NCI-H510A (cell line): Measurements from ENCODE around the gene RGS7.
A peak's percentile ranks its signal among the peaks of the same experiment; 100 is the strongest.
"Not testable (repeated sequence)": the region's sequence is repeated elsewhere in the genome, so short reads cannot be mapped to it uniquely, and the experiment has no call there.

Source experiments
- DNase-seq: peaks from one replicate; lab custom pipeline; 2025; lab: John Stamatoyannopoulos, UW

RGS7 gene

DNA sequence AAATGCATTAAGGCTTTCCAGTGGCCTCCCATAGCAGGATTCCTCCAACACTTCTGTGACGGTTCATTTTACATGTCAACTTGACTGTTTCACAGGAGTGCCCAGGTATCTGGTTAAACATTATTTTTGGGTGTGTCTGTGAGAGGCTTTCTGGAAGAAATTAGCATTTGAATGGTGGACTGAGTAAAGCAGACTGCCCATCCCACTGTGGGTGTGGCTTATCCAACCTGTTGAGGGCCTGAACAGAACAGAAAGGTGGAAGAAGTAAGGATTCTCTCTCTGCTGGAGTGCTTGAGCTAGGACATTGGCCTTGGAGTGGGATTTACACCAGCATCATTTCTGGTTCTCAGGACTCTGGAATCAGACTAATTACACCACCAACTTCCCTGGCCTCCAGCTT, 85.6 kb downstream of the RGS7 start:
- no peak for DNase-seq

DNA sequence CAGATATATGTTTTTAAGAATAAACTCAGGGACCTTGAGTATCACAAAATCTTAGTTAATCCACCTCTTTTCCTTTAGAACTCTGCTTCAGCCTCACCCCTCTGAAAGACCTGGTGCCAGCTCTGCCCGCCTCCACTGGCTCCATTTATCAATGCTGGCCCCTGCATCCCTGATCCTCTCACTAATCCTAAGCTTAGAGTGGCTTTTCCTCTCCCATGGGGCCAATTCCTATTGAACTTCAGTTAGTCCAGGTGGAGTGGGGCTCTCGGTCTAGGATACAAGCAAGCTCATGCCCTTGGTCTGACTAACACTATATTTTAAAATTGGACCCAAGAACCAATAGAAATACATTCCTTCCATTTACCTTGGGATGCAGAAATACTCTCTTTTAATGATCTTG, 87.0 kb downstream of the RGS7 start:
- DNase-seq, result no peak

DNA sequence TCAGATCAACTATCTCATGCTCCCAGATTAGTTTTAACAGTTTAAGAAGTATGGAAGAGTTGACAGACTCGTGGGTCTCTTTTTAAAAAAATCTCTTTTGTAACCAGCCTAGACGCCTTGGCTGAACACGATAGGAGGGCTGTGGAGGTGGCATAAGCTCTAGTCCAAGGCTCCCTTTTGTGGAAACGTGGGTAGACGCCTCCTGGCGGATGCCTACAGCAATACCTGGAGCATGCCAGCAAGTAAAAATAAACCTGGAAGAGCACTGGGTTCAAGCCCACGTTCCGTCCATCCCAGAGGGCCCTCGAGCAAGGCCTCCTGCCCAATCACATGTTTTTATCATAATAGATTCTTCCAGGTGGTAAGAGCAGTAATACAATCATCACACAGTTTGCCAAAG, 87.9 kb downstream of the RGS7 start:
- no peak for DNase-seq

DNA sequence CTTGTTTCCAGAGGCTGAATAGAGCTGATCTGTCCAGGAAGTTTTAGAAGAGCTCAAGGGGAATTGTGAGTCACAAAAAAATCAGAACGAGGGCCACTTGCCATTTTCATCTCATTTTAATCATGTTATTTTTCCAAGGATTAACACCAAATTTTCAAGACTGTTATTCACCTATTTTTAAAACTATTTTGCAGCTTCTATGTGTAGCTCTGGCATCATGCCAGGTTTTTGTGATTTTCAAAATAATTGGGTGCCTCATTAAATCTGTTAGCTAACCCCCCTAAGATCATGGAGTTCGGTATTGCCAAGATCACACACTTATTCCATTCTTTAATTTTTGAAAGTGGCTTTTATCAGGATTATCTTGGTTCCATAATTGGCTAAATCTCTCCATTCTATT, 90.9 kb downstream of the RGS7 start:
- DNase-seq, result no peak

GRCh38 chr1:241265428-241265827, 91.6 kb downstream of the RGS7 start:
- no peak for DNase-seq

GRCh38 chr1:241263346-241263745, 93.7 kb downstream of the RGS7 start:
- DNase-seq, result no peak

DNA sequence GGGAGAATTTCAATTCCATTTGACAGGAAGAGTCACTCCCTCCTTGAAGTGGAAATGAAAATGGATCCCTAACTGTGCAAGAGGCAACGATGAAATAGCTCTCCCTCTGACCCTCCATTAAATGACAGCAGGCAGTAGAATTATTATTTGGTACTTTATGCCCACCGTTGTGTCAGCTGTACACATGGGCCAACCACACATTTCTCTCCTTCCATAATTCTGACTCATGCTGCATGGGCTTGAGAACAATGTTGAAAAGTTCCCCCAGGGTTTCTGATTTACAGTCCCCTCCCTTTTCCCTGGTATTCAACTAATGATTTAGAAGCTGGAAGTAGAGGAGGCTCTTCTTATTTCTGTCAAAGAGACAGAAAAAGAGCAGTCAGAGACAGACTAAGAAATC, 103.5 kb downstream of the RGS7 start:
- DNase-seq, result no peak

DNA sequence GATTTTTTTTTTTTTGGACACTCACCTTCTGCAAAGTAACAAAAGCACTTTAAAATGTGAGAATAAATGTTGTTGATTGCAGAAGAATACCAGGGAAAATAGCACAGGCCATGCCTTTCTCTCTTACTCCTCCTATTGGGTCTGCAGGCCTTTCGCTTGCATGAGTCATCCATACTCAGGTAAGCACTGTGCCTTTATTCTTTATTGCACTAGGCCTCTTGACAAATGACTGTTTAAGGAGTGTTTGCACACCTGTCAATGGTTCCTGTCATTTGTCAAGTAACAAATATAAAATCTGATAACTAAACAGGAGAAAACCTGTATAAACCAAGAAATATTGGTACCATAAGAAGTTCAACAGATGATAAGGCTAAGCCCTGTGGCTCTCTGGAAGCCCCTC, 106.5 kb downstream of the RGS7 start:
- peak; percentile 61 for DNase-seq

DNA sequence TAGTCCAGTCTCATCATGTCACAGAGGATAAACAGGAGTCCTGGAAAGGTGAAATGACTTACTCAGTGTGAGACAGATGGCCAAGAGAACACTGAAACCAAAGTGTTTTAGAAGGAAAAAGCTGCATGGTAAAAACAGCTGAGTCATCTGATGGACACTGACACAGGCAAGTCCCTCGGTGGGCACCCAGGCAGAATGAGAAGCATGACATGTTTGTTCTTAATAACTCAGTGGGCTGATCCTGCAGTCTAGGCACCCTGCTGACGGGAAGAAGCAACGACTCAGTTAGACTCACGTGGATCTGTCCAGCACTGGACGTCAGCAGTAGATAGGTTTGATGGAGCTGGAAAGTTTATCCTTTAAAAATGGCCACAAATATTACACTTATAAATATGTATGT, 116.9 kb downstream of the RGS7 start:
- DNase-seq, result no peak

DNA sequence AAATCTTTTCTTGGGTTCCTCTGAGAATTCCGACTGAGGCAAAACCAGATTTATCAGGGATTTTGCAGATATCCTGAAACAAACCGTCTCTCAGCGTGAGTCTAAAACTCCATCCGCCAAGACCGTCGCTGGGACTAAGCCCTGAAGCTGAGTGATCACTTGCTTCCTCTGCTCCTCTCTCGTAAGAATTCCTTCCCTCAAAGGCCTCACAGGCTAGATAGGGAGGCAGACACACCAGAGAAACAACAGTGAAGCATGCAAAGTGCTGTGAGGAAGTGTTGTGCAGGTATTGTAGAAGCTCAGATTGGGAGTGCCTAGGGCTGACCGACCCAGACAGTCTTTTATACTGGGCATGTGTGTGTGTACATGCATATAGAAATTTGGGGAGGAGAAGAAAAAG, 119.1 kb downstream of the RGS7 start:
- no peak for DNase-seq

DNA sequence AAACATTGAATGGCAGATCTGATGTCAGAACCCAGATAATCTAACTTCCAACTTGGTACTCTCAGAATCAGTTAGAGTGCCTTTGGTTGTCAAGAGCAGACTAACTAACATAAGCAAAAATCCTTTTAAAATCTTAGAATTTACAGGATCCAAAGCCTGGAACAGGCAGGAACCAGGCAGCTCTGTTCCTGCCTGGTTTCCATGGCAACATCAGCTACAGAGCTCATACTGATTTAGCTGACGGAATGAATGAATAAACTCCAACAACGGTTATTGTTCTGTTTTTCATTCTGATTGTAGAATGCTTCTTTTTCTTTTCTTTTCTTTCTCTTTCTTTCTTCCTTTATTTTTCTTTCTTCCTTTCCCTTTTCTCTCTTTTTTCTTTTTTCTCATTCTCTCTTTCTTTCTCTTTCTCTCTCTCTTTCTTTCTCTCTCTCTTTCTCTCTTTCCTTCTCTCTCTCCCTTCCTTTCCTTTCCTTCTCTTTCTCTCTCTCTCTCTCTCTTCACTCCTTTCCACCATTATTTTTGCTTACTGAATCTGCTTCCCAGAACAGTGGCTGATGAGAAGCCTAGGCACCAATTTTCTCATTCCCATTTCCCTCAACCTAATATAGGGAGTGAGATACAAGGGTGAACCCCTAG, 121.6 kb downstream of the RGS7 start:
- no peak for DNase-seq

GRCh38 chr1:241229711-241230110, 127.3 kb downstream of the RGS7 start:
- no peak for DNase-seq

DNA sequence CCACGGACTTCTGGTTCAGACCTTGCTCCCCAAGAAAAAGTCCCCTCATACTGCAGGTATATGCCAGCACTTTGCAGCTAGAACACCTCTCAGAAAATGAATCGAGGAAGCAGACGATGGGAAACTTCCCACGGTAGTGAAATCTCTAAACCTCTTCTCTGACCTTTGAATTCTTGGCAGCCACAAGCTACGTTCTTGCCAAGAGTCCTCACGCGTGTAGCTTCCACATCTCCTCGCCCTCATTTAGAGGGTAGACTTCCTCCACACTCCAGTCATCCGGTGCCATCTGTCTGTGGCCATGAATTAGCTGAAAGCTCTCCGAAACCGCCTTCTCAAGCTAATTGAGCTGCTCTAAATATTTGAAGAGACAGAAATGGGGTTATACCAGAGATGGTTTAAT, 127.8 kb downstream of the RGS7 start:
- no peak for DNase-seq

DNA sequence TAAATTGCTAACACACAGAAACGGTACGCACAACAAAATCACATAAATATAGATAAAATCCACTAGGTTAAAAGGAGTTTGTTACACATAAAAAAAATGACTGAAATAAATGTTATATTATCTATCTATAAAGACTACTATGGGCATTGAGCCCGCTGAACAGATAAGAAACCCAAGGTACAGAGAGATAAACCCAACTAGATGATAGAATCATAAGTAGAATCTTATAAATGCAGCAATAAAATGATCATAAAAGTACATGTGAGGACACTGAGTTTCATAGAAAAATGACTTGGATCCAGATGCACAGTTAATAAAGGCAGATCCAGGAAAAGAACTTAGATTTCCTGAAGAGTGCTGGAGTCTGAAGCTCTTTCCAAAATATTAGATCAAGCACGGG, 128.7 kb downstream of the RGS7 start:
- no peak for DNase-seq

- peak; percentile 36 for DNase-seq
Measured at GRCh38 chr1:241225741-241226140, 131.3 kb downstream of the RGS7 start.

DNA sequence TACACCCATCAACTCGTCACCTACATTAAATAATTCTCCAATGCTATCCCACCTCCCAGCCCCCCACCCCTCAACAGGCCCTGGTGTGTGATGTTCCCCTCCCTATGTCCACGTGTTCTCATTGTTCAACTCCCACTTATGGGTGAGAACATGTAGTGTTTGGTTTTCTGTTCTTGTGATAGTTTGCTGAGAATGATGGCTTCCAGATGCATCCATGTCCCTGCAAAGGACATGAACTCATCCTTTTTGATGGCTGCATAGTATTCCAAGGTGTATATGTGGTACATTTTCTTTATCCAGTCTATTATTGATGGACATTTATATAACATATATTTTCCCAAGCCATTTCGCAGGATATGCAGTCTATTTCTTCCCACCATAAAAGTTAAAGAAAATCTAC, 132.8 kb downstream of the RGS7 start:
- DNase-seq, result not testable (repeated sequence)

- not testable (repeated sequence) for DNase-seq
Measured at GRCh38 chr1:241222813-241223212, 134.2 kb downstream of the RGS7 start.

DNA sequence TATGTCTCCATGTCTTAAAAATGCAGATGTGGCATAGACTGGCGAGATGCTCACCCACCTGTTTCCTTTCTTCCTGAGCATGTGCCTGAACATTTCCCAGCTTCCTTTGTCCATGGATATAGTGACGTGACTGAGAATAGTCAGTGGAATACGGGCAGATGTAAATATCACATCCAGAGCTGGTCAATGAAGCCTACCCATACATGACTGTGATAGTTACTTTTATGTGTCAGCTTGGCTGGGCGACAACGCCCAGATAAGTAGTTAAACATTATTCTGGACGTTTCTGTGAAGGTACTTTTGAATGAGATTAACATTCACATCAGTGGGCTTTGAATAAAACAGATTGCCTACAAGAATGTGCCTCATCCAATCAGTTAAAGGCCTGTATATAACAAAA, 135.7 kb downstream of the RGS7 start:
- no peak for DNase-seq

GRCh38 chr1:241220913-241221312, 136.1 kb downstream of the RGS7 start:
- DNase-seq, result not testable (repeated sequence)

DNA sequence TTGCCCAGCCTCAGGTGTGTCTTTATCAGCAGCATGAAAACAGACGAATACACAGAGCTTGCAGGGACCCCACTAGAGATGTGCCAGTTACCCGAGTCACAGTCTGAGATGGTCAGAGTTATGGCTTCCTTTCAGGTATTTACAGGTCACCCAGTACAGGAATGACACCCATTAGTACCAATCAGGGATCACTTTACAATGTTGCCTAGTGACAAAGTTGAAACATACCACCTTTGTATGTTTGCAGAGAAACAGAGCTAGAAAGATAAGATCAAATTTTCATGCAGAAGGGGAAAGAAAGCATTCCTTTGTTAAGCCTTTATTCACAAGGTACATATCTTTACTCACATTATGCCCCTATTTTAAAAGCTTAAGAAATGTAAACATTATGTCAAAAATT, 137.6 kb downstream of the RGS7 start:
- DNase-seq, result no peak

- DNase-seq, result no peak
Measured at GRCh38 chr1:241217516-241217915, 139.5 kb downstream of the RGS7 start.

GRCh38 chr1:241215683-241216082, 141.3 kb downstream of the RGS7 start:
- no peak for DNase-seq

- DNase-seq, result no peak
Measured at GRCh38 chr1:241215203-241215602, 141.8 kb downstream of the RGS7 start.

GRCh38 chr1:241213139-241213538, 143.9 kb downstream of the RGS7 start:
- no peak for DNase-seq

GRCh38 chr1:241212628-241213027, 144.4 kb downstream of the RGS7 start:
- no peak for DNase-seq
